Endothelial cell of umbilical vein (primary cell): Measurements from ENCODE around the gene NYAP2. TPM values are rescaled to one million over a fixed set of nuclear protein-coding genes. Genes with fewer than 3 reads are reported as not detected.

Source experiments
- BruUV-seq: library from RNA; stranded (reverse); fragments of 400-500 nt; replicated peaks from 2 replicates; lab custom pipeline; 2021; lab: Mats Ljungman, UMichigan
- CTCF ChIA-PET: fragments of 300-600, 350-600 bp; sonication (Branson Sonifier 250); formaldehyde crosslinking; loops from one replicate; lab custom pipeline; 2021; ENCODE audit warnings: antibody characterized with exemption, inconsistent platforms; lab: Charles Lee
- POLR2A ChIA-PET: fragments of 300-600, 350-600 bp; sonication (Branson Sonifier 250); formaldehyde crosslinking; loops from one replicate; lab custom pipeline; 2021; ENCODE audit warnings: antibody characterized with exemption, inconsistent platforms; lab: Charles Lee
- DNase-seq: peaks from one replicate; pipeline ENCODE4 v3.0.0-alpha.2; 2011; ENCODE audit warnings: low read depth, low spot score
- FAIRE-seq: peaks from 2 replicates; lab custom pipeline; 2011; peaks lifted over from hg19 to GRCh38; lab: Jason Lieb, UNC
- H2AFZ ChIP-seq: 2 replicates; pipeline ENCODE4 v1.6.0; 2012; ENCODE audit warnings: low read depth, low read length, control low read depth, inconsistent platforms
- H3K27ac ChIP-seq: 2 replicates; pipeline ENCODE4 v1.5.1; 2011; ENCODE audit warnings: low read depth, mild to moderate bottlenecking, control low read depth, low read length, moderate library complexity; ENCODE audit not compliant: insufficient read depth
- H3K27me3 ChIP-seq, 2 experiments: 2 replicates each; pipeline versions ENCODE4 v1.6.0 to v1.6.1; 2011; ENCODE audit warnings: low read length in 2 of 2, mixed read lengths in 1 of 2; ENCODE audit not compliant: control insufficient read depth in 2 of 2, insufficient read depth in 2 of 2
- H3K36me3 ChIP-seq, 2 experiments: 2 replicates in 1 of 2; 3 replicates in 1 of 2; pipeline ENCODE4 v1.5.1; 2011; ENCODE audit warnings: low read length in 2 of 2, mild to moderate bottlenecking in 1 of 2, moderate library complexity in 1 of 2; ENCODE audit not compliant: control insufficient read depth in 2 of 2, insufficient read depth in 2 of 2; ENCODE audit errors: extremely low read depth in 1 of 2
- H3K4me1 ChIP-seq: 3 replicates; pipeline ENCODE4 v1.5.1; 2011; ENCODE audit warnings: mild to moderate bottlenecking, low read length; ENCODE audit not compliant: control insufficient read depth, insufficient read depth; ENCODE audit errors: extremely low read depth
- H3K4me2 ChIP-seq: 2 replicates; pipeline ENCODE4 v1.6.1; 2011; ENCODE audit warnings: low read length, control low read depth, mixed read lengths; ENCODE audit not compliant: insufficient read depth
- H3K4me3 ChIP-seq, 3 experiments: fragments of 200-600 bp in 1 of 3; sonication (generic), shearing (Covaris generic) in 1 of 3; replicated peaks in 1 of 3; 2 replicates each; pipeline ENCODE4 v1.5.1; 2011 to 2016; ENCODE audit warnings: control low read depth in 3 of 3, low read length in 3 of 3, mild to moderate bottlenecking in 2 of 3, inconsistent platforms in 1 of 3, low read depth in 1 of 3, moderate library complexity in 1 of 3; ENCODE audit not compliant: insufficient read depth in 1 of 3
- H3K79me2 ChIP-seq: 2 replicates; pipeline ENCODE4 v1.6.0; 2012; ENCODE audit warnings: low read length, inconsistent platforms; ENCODE audit not compliant: control insufficient read depth, insufficient read depth
- H3K9ac ChIP-seq: replicated peaks from 2 replicates; pipeline ENCODE3; 2011; ENCODE audit warnings: low read length, control low read depth; ENCODE audit not compliant: insufficient read depth; ENCODE audit errors: extremely low read depth
- H3K9me1 ChIP-seq: replicated peaks from 3 replicates; pipeline ENCODE4 v1.6.0; 2011; ENCODE audit warnings: mild to moderate bottlenecking, low read length; ENCODE audit not compliant: control insufficient read depth, insufficient read depth; ENCODE audit errors: extremely low read depth
- H3K9me3 ChIP-seq: replicated peaks from 2 replicates; pipeline ENCODE4 v1.5.1; 2012; ENCODE audit warnings: low read length, inconsistent platforms; ENCODE audit not compliant: control insufficient read depth, insufficient read depth
- H4K20me1 ChIP-seq: replicated peaks from 2 replicates; pipeline ENCODE3; 2011; ENCODE audit warnings: mild to moderate bottlenecking, low read length; ENCODE audit not compliant: control insufficient read depth, insufficient read depth; ENCODE audit errors: extremely low read depth
- CTCF ChIP-seq, 2 donors: IDR thresholded peaks; 1 replicate in 1 of 2; 2 replicates in 1 of 2; pipeline ENCODE4 v1.5.1; 2011; ENCODE audit warnings: low read length in 2 of 2, mild to moderate bottlenecking in 2 of 2, moderate library complexity in 2 of 2, control low read depth in 1 of 2, inconsistent platforms in 1 of 2, low read depth in 1 of 2; ENCODE audit not compliant: insufficient read depth in 1 of 2; ENCODE audit errors: extremely low read depth in 1 of 2
- EZH2 ChIP-seq: IDR thresholded peaks from 2 replicates; pipeline ENCODE4 v1.6.1; 2012; ENCODE audit warnings: borderline replicate concordance, low read depth, mild to moderate bottlenecking, moderate library complexity, low read length, inconsistent platforms; ENCODE audit not compliant: severe bottlenecking
- FOS ChIP-seq: IDR thresholded peaks from 2 replicates; pipeline ENCODE4 v1.6.1; 2011; ENCODE audit warnings: mild to moderate bottlenecking, low read length, moderate library complexity, borderline replicate concordance; ENCODE audit not compliant: insufficient read depth
- GATA2 ChIP-seq: IDR thresholded peaks from 2 replicates; pipeline ENCODE4 v1.7.0; 2011; ENCODE audit warnings: low read depth, mild to moderate bottlenecking, moderate library complexity, mixed read lengths, low read length; ENCODE audit not compliant: insufficient read length, insufficient read depth
- JUN ChIP-seq: IDR thresholded peaks from 2 replicates; pipeline ENCODE4 v1.6.1; 2011; ENCODE audit warnings: borderline replicate concordance, low read depth; ENCODE audit not compliant: insufficient read length, insufficient read depth
- MYC ChIP-seq: IDR thresholded peaks from one replicate; pipeline ENCODE4 v1.6.1; 2011; ENCODE audit warnings: mild to moderate bottlenecking, low read depth, low read length
- dilution Hi-C: fragments of 300-500 bp; cut with MboI; formaldehyde crosslinking; loops from one replicate; pipeline ENCODE4 v1.15.0; 2019; ENCODE audit warnings: low sequenced_read_pairs; ENCODE audit not compliant: extremely low pct_ligation_motif_present
- intact Hi-C: fragments of 100-400 bp; cut with micrococcal nuclease; formaldehyde crosslinking; loops from one replicate; pipeline ENCODE4 v1.10.0; 2022
- polyA plus RNA-seq, 4 experiments: library from polyadenylated mRNA; depleted of rRNA in 3 of 4; stranded (reverse) in 3 of 4; unstranded in 1 of 4; fragments of >200 nt; gene quantifications; 2 replicates each; pipeline versions ENCODE4 v1.2.1 to v1.2.3, GENCODE V29; 2011 to 2012; ENCODE audit warnings: missing spikeins in 1 of 4
- total RNA-seq: library from RNA; stranded (reverse); gene quantifications from 2 replicates; pipeline ENCODE4 v1.2.3, GENCODE V29; 2021

The NYAP2 gene
- total and polyA plus RNA-seq, 2 donors (not counting 3 experiments of a cell fraction or from before 2014, with no cell fraction given), result not detected

DNA sequence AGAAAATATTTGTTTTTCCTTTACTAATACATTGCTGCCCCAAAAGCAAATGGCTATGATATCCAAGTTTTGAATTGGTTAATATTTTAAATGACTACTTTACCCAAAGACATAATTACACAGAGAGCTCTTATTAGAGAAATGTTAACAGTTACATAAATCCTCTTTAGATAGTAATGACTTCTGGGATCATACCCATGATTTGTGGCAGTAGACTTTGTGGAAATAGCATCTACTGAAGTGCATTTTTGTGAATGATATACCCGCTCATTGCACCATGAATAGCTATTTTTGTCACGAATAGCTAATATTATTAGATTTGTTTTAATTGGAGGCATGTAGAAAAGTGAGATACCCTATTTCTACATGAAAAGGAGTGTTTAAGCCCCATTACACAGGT is 15.8 kb downstream of the NYAP2 start:
- H3K4me3 ChIP-seq, result no peak overlapping the region
- H4K20me1 ChIP-seq, result no peaks in the 10 kb centered on the region
- H3K9ac ChIP-seq, result no peak overlapping the region
- CTCF ChIA-PET, result interaction anchor here (1.4 kb wide), 1 partner anchor 250 kb away, joined by 4 read pairs; no protein-coding TSS in a partner anchor
- no peaks in the 10 kb centered on the region for H3K36me3 ChIP-seq
- H3K4me2 ChIP-seq, result no peak overlapping the region
- no peak for FAIRE-seq
- H3K9me3 ChIP-seq, result no peaks in the 10 kb centered on the region
- no peak overlapping the region for H3K27ac ChIP-seq
- no peak overlapping the region for H2AFZ ChIP-seq
- dilution Hi-C loops (no loop called here), intact Hi-C loops (no loop called here)
- no peaks in the 10 kb centered on the region for H3K9me1 ChIP-seq
- no peaks in the 10 kb centered on the region for H3K79me2 ChIP-seq
- no peaks in the 10 kb centered on the region for H3K27me3 ChIP-seq
- TF ChIP-seq MYC, result no peak
- TF ChIP-seq GATA2, result no peak
- TF ChIP-seq CTCF (IDR thresholded peaks at IDR 0.05; ENCODE audit: extremely low read depth in 1 of 2, insufficient read depth in 1 of 2, low read depth in 1 of 2, low read length in 2 of 2), result no peak
- TF ChIP-seq EZH2, result no peak
- TF ChIP-seq JUN, result no peak
- no peak for TF ChIP-seq FOS
- DNase-seq, result no peak
- BruUV-seq, result no TSS peak
- POLR2A ChIA-PET, result no interaction called here
- no peaks in the 10 kb centered on the region for H3K4me1 ChIP-seq
